Measurements from ENCODE around the gene NFATC2.

- TF ChIP-seq CTCF (IDR thresholded peaks at IDR 0.05): no peak
- TF ChIP-seq POLR2AphosphoS5 (IDR thresholded peaks at IDR 0.05): no peak
- no peak for TF ChIP-seq POLR2A (IDR thresholded peaks at IDR 0.05)
Observed at GRCh38 chr20:51480507-51481270, 61.8 kb downstream of the NFATC2 start.

All from breast epithelium (tissue), 3 donors.